ENCODE measurements around the gene PCED1A.

GRCh38 chr20:2838847-2839671 lies 1.4 kb downstream of the PCED1A start:
- TF ChIP-seq REST (IDR thresholded peaks at IDR 0.05; ENCODE audit: insufficient replicate concordance, low read depth) (no peak), CTCF (IDR thresholded peaks at IDR 0.05; ENCODE audit: insufficient read depth, low read length) (no peak), POLR2AphosphoS5 (IDR thresholded peaks at IDR 0.05; ENCODE audit: low read depth) (no peak), GABPA (IDR thresholded peaks at IDR 0.05; ENCODE audit: low read depth) (no peak)
